Activated T-helper 1 cell treated with Interleukin-2 at 50 U/mL for 16 hours (primary cell): ENCODE results near the gene SLF2.

ENCODE experiments used
- DNase-seq: peaks from one replicate; pipeline ENCODE4 v3.0.0-alpha.2; 2020; ENCODE audit warnings: low read depth

The SLF2 gene

GRCh38 chr10:100912605-100913469 lies at the start of gene SLF2:
Gene SLF2, plus strand, starts transcription at chr10:100912963. Its CDS starts 148 bp downstream, at chr10:100913111.
- peak; percentile 85 for DNase-seq

DNA sequence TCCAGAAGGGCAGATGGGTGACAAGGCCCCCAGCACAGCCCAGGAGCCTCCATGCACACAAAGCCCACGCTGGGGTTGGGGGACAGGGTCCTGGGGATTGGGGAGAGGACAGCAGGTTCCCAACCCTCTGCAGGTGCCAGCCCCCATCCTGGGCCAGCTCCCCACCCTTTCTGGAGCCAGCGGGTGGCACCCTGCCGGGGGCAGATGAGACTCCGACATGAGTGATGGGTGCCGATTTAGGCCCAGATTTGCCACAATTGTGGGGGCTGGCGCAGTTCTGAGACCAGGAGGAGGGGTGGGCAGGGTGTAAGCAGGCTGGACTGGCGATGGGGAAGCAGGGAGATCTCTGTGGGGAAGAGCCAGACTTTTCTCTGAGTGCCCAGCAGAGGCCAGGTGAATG lies 49.3 kb upstream of the SLF2 start:
- no peak for DNase-seq

DNA sequence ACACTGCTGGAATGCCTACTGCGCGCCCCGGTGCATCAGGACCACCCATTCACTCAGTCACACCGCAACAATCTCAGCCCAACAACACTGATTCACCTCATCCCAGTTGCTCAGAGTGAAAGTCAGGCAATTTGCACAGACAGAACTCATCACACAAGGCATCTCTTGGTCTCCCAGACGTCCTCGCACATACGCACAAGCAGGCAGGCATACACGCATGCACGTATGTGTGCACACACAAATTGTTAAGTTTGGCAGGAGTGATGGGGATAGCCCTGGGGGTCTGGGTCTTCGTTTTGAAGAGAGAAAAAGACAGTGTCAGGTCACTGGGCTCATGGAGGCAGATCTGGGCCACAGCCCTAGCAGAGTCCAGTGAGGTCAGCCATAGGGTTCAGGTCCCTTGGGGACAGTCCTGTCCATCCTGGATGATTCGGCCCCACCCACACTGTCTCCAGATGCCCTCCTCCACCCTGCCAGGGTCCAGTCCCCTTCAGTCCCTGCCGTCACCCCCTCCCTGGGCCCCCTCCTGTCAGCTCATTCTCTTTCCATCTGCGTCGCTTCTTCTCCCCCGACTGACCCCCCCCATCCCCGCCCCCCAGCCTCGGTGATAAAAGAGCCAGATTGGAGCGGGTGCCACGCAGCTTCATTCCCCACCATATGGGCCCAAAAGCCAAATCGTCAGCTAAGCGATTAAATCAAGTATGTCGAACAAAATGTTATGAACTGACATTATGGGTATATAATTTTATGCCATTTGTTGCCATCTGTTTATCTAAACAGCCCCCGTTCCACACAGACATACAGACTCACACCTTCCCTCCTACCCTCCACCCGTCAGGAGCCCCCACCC lies 48.5 kb upstream of the SLF2 start:
- no peak for DNase-seq

DNA sequence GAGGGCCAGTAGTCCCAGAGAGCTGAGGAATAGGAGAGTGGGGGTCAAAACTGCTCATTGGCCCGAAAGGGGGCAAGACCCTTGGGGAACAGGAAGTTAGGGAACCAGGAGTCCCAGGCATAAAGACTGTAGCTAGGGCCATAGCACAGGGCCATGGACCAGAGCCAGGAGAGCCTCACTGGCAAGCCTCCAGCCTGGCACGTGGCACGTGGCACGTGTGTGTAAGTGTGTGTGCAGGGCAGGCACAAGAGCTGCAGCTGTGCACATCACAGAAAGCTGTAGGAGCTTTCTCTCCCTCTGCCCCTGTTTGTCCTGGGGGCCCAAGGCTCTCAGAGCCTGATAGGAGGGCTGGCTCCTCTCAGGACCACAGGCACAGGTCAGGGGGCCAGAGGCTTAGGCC lies 47.8 kb upstream of the SLF2 start:
- no peak for DNase-seq

DNA sequence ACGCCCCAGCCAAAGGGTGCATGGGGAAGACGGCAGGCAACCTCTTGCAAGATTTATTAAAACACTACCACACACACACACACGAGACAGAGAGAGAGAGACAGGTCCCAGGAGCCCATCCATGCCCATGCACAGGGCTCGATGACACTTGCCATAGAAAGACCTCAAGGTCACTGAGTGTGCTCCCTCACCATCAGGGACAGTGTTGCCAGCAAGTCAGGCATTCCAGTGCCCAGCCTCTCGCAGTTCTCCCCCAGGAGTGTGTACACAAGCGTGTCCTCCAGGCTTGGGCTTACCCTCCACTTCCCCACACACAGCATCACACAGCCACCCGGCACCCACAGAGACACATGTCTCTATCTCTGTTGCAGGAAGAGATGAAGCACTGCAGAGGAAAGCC lies 46.8 kb upstream of the SLF2 start:
- no peak for DNase-seq

DNA sequence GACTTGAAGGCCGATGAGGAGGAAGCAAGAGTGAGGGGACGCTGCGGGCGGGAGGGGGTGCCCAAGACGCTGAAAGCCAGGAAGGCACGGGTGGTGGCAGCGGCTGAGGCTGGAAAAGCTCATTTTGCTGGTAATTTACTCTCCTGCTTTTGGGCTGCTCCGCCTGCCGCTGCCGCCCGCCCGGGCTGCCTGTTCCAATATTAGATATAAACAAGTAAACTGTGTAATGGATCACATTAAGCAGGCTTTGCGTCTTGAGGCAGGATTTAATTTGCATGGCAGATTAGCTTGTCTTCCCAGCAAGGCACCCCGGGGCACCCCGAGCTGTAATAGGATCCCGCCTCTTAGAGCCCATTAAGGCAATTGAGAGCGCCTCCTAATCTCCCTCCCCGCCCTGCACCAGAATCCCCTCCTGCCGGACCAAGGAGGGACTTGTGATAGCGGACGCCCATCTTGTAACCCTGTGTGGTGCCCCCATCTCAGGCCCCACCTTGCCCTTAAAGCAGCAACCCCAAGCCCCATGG lies 46.1 kb upstream of the SLF2 start:
- no peak for DNase-seq

GRCh38 chr10:100867261-100867963 lies 45.4 kb upstream of the SLF2 start:
- no peak for DNase-seq

DNA sequence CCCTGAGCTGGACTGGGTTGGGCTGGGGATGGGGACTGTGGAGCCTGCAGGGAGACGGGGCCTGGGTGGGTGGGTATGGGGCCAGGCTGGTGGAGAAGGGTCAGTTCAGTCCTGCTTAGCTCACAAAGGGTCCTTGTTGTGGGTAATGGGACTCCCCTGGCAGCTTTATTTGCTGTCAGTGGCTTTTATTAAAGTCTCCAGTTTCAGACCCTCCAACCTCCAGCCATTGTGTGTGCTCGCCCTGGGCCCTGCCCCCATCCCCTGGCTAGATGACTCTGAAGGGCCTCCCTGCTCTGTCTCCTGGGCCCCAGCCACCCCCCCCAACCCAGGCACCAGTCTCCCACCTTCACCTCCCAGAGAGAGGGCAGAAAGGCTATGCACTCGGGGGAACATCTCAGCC lies 44.4 kb upstream of the SLF2 start:
- DNase-seq: no peak

DNA sequence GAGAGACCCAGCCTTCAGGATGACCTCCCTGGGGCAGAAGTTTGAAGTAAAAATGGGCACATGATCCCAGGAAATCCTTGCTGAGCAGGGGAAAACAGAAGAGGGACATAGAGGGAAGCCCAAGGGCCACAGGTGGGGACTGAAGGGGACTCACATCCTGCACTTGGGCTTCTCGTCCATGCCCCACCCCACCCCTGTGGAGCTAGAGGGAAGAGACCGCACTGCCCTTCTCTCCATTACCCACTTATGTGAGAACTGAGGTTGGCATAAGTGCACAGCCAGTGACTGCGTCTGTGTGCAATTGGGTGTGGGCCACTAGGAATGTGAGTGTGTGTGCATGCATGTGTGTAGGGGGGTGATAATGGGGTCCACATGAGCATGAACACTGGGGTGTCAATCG lies 43.4 kb upstream of the SLF2 start:
- DNase-seq: no peak

- no peak for DNase-seq
Observed at GRCh38 chr10:100872034-100872791, 40.5 kb upstream of the SLF2 start.

- no peak for DNase-seq
Observed at GRCh38 chr10:100873146-100873826, 39.5 kb upstream of the SLF2 start.

DNA sequence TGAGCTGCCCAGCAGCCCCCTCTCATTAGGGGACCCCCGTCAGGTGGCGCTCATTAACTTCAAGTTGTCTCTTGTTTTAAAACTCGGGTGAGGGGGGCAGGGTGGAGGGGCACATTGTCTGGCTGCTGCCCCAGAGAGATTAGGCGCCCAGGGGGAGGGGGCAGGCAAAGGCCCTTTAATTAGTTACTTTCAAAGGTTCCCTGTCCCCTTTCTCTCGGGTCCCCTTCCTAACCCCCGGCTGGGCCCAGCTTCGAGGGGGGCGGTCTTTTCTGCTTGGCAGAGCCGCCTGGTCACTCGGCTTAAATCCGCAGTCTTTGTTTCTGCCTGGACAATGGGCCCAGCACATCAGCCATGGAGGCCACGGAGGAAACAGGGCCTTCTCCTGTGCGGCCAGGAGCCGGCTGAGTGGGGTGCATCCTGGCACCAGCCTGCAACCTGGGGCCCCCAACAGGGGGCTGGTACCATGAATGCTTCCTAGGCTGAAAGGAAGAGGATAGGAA lies 38.9 kb upstream of the SLF2 start:
- DNase-seq: no peak

GRCh38 chr10:100874702-100875483 lies 37.9 kb upstream of the SLF2 start:
- no peak for DNase-seq

DNA sequence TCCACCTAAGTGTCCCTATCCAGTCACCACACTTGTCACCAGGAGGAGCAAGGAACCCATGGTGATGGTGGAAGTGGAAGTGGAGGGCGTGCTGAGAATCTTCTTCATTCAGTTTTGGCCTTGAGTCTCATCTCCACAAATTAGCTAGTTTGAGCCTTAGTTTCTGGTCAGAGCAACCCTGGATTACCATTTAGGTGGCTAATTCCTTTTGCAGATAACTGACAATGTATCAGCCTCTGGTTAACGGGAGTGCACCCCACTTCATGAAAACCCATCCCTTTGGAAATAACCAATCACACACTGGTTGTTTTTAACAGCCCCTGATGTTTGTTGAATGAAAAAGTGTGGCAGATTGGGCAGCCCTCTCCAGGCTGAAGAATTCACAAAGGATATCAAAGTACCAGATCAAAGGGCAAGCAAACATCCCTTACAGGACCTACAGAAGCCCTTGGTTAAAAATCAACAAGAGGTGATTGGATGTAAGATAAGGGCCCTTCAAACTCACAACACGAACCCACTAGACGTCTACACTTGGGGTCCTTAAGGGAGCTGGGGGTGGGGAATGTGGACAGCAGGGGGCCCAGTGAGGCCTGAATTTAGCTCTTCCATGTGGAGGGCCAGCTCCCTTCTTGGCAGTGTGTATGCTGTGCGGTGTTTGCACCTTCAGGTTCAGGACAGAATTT lies 37.1 kb upstream of the SLF2 start:
- no peak for DNase-seq

GRCh38 chr10:100876585-100877460 lies 35.9 kb upstream of the SLF2 start:
- DNase-seq: no peak

DNA sequence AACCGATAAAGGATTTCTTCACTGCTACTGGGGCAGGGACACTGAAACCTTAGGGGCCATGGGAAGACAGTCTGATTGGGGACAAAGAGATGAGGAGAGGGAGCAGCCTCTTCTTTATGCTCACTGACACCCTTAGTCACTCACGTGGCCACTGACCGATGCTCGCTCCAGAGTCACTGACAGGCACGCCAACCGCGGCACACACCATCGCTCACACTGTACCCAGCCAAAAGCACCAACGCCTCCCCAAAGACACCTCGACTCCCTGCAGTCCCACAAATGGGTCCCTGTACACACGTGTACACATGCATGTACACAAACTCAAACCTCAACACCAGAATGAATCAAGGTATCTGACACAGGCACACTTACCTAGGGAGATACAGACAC lies 35.3 kb upstream of the SLF2 start:
- no peak for DNase-seq

GRCh38 chr10:100878291-100878910 lies 34.4 kb upstream of the SLF2 start:
- DNase-seq: no peak
